ENCODE data around the gene PRSS2. TPM values are rescaled to one million over a fixed set of nuclear protein-coding genes. Genes with fewer than 3 reads are reported as not detected.

The PRSS2 gene
- total and polyA plus RNA-seq, 9 of the 15 experiments (the other 6 are each of a cell fraction or from before 2014, with no cell fraction given), result 1.3 to 23.9 (median 3.8) TPM

GRCh38 chr7:142814451-142814850 is 43.7 kb downstream of the PRSS2 start:
- POLR2A ChIA-PET, result no interaction called here
- H3K9ac ChIP-seq (ENCODE audit: insufficient read depth in 1 of 2, low read depth in 2 of 2, low read length in 2 of 2), result no peak overlapping the region
- TF ChIP-seq NRF1 (conservative IDR thresholded peaks at IDR 0.05 in 1 of 2, IDR thresholded peaks at IDR 0.05 in 1 of 2) (no peak), MAFG (tag; conservative IDR thresholded peaks at IDR 0.05) (no peak), FOXA3 (CRISPR knock-in tag; conservative IDR thresholded peaks at IDR 0.05 in 1 of 2, IDR thresholded peaks at IDR 0.05 in 1 of 2) (no peak), SNAPC5 (CRISPR knock-in tag; IDR thresholded peaks at IDR 0.05) (no peak), ZFP30 (CRISPR knock-in tag; IDR thresholded peaks at IDR 0.05; ENCODE audit: borderline replicate concordance) (no peak), BRCA1 (IDR thresholded peaks at IDR 0.05) (no peak), BRCA1 (CRISPR knock-in tag; IDR thresholded peaks at IDR 0.05) (no peak), ADNP (tag; IDR thresholded peaks at IDR 0.05) (no peak), KLF6 (CRISPR knock-in tag; IDR thresholded peaks at IDR 0.05; ENCODE audit: borderline replicate concordance) (no peak), CBFB (CRISPR knock-in tag; IDR thresholded peaks at IDR 0.05) (no peak), JUND (IDR thresholded peaks at IDR 0.05; ENCODE audit: borderline replicate concordance, low read depth, low read length) (no peak), JUND (tag; IDR thresholded peaks at IDR 0.05; ENCODE audit: borderline replicate concordance, low read depth, low read length) (no peak), RBM39 (optimal IDR thresholded peaks at IDR 0.05; ENCODE audit: low read depth, low read length) (no peak), SRSF1 (IDR thresholded peaks at IDR 0.05; ENCODE audit: low read depth, low read length) (no peak), EZH2 (IDR thresholded peaks at IDR 0.05; ENCODE audit: borderline replicate concordance, low read depth, low read length) (no peak), THRAP3 (IDR thresholded peaks at IDR 0.05; ENCODE audit: borderline replicate concordance) (no peak), ZBTB11 (CRISPR knock-in tag; IDR thresholded peaks at IDR 0.05) (no peak), E2F6 (IDR thresholded peaks at IDR 0.05; ENCODE audit: borderline replicate concordance in 1 of 2, extremely low read depth in 1 of 2, insufficient read depth in 1 of 2, insufficient read length in 1 of 2, low read depth in 1 of 2, low read length in 1 of 2, poor library complexity in 1 of 2, severe bottlenecking in 1 of 2) (no peak), ZNF354B (CRISPR knock-in tag; IDR thresholded peaks at IDR 0.05) (no peak), CHD2 (IDR thresholded peaks at IDR 0.05; ENCODE audit: low read depth, low read length) (no peak)

More at GRCh38 chr7:142814451-142814850, 43.7 kb downstream of the PRSS2 start:
- Histone ChIP-seq H3K27ac (ENCODE audit: extremely low read depth, low read depth, low read length) (no peak overlapping the region), H3K79me2 (ENCODE audit: control insufficient read depth, insufficient read depth, low read length) (no peaks in the 10 kb centered on the region), H2AFZ (ENCODE audit: low read depth, low read length) (no peak overlapping the region), H3K4me1 (replicated peaks in 1 of 2; ENCODE audit: control insufficient read depth in 2 of 2, insufficient read depth in 2 of 2, low read length in 2 of 2) (peaks cover 0 to 14% of the 10 kb centered on the region in 2 experiments; a peak in 3 of 5 replicates), H3K9me1 (ENCODE audit: control insufficient read depth, insufficient read depth, low read length) (no peaks in the 10 kb centered on the region), H3K27me3 (ENCODE audit: control insufficient read depth in 2 of 2, insufficient read depth in 2 of 2, low read length in 2 of 2) (peaks cover 1 to 6% of the 10 kb centered on the region in 2 experiments; a peak in 4 of 5 replicates), H3K4me2 (ENCODE audit: insufficient read depth, low read length) (no peak overlapping the region), H3K9me3 (replicated peaks; ENCODE audit: control insufficient read depth, insufficient read depth, low read depth, low read length) (no peaks in the 10 kb centered on the region), H3K4me3 (no peak overlapping the region), H4K20me1 (replicated peaks; ENCODE audit: control insufficient read depth, insufficient read depth, low read length) (no peaks in the 10 kb centered on the region), H3K36me3 (ENCODE audit: control insufficient read depth, insufficient read depth, low read length) (no peaks in the 10 kb centered on the region)
- DNase-seq (ENCODE audit: extremely low read depth in 1 of 4, low spot score in 3 of 4) (no peak), FAIRE-seq (no peak), ATAC-seq (no peak)
- intact Hi-C loops (cut with micrococcal nuclease) (loop anchor here (10.0 kb wide), 1 partner anchor 180 kb away; no protein-coding TSS in a partner anchor), in situ Hi-C loops (cut with MboI) (no loop called here)
- no TSS peak for BruUV-seq (replicated peaks)
- CTCF ChIA-PET (ENCODE audit: low intra/inter-chr PET ratio), result no interaction called here
- 5% methylated on average over 2 of the region's 2 CpGs for WGBS (ENCODE audit: insufficient coverage, low coverage, missing lambda C conversion rate)

All from K562 (cell line).